H9 (cell line): ENCODE measurements around the gene S100A4. TPM values are rescaled to one million over a fixed set of nuclear protein-coding genes. Genes with fewer than 3 reads are reported as not detected.

Experiments used
- DNase-seq: peaks from one replicate; pipeline ENCODE4 v3.0.0-alpha.2; 2017
- H2AFZ ChIP-seq: one replicate; pipeline ENCODE4 v1.6.1; 2013; ENCODE audit warnings: mild to moderate bottlenecking, low read length, control low read depth, moderate library complexity
- H2AK5ac ChIP-seq: 2 replicates; pipeline ENCODE4 v1.6.1; 2013; ENCODE audit warnings: low read length, control low read depth, mixed read lengths; ENCODE audit not compliant: insufficient read length
- H2BK120ac ChIP-seq: one replicate; pipeline ENCODE4 v1.6.1; 2013; ENCODE audit warnings: low read depth, mild to moderate bottlenecking, low read length, control low read depth, inconsistent platforms; ENCODE audit not compliant: poor library complexity, severe bottlenecking
- H2BK12ac ChIP-seq: 2 replicates; pipeline ENCODE4 v1.6.1; 2013; ENCODE audit warnings: low read length, control low read depth, mixed read lengths, low read depth; ENCODE audit not compliant: insufficient read length
- H2BK15ac ChIP-seq: 2 replicates; pipeline ENCODE4 v1.6.1; 2013; ENCODE audit warnings: low read depth, low read length, control low read depth
- H2BK20ac ChIP-seq: one replicate; pipeline ENCODE4 v1.6.1; 2013; ENCODE audit warnings: low read depth, mild to moderate bottlenecking, low read length, control low read depth, inconsistent platforms; ENCODE audit not compliant: poor library complexity, severe bottlenecking
- H2BK5ac ChIP-seq: 2 replicates; pipeline ENCODE4 v1.6.1; 2013; ENCODE audit warnings: low read length, control low read depth, mixed read lengths; ENCODE audit not compliant: insufficient read length
- H3K14ac ChIP-seq: 2 replicates; pipeline ENCODE4 v1.6.1; 2013; ENCODE audit warnings: low read length, control low read depth; ENCODE audit not compliant: insufficient read depth
- H3K18ac ChIP-seq: 2 replicates; pipeline ENCODE4 v1.6.1; 2013; ENCODE audit warnings: low read depth, mild to moderate bottlenecking, mixed read lengths, low read length, control low read depth; ENCODE audit not compliant: insufficient read length
- H3K23ac ChIP-seq: 2 replicates; pipeline ENCODE4 v1.6.1; 2013; ENCODE audit warnings: low read length, control low read depth, mixed read lengths, low read depth; ENCODE audit not compliant: insufficient read length
- H3K23me2 ChIP-seq: 2 replicates; pipeline ENCODE4 v1.6.1; 2013; ENCODE audit warnings: low read depth, mild to moderate bottlenecking, mixed read lengths, low read length, control low read depth; ENCODE audit not compliant: insufficient read length, poor library complexity, severe bottlenecking
- H3K27ac ChIP-seq: 2 replicates; pipeline ENCODE4 v1.5.1; 2013; ENCODE audit warnings: low read length, control low read depth, mixed read lengths, low read depth; ENCODE audit not compliant: insufficient read length
- H3K27me3 ChIP-seq: 2 replicates; pipeline ENCODE4 v1.6.1; 2013; ENCODE audit warnings: low read length, control low read depth, inconsistent platforms; ENCODE audit not compliant: insufficient read depth
- H3K4ac ChIP-seq: 2 replicates; pipeline ENCODE4 v1.6.1; 2013; ENCODE audit warnings: low read depth, mild to moderate bottlenecking, control low read depth, inconsistent platforms, low read length, moderate library complexity
- H3K4me1 ChIP-seq: 2 replicates; pipeline ENCODE4 v1.6.1; 2013; ENCODE audit warnings: low read length, control low read depth, inconsistent platforms; ENCODE audit not compliant: insufficient read depth
- H3K4me2 ChIP-seq: 2 replicates; pipeline ENCODE4 v1.6.1; 2013; ENCODE audit warnings: low read length, control low read depth, mixed read lengths; ENCODE audit not compliant: insufficient read length, insufficient read depth
- H3K56ac ChIP-seq: 2 replicates; pipeline ENCODE4 v1.6.1; 2013; ENCODE audit warnings: low read depth, mild to moderate bottlenecking, mixed read lengths, low read length, control low read depth; ENCODE audit not compliant: insufficient read length
- H3K79me1 ChIP-seq: 2 replicates; pipeline ENCODE4 v1.6.1; 2013; ENCODE audit warnings: low read depth, mild to moderate bottlenecking, moderate library complexity, low read length, control low read depth, inconsistent platforms; ENCODE audit not compliant: insufficient read depth, poor library complexity, severe bottlenecking
- H3K79me2 ChIP-seq: 2 replicates; pipeline ENCODE4 v1.6.1; 2013; ENCODE audit warnings: low read length, control low read depth, inconsistent platforms; ENCODE audit not compliant: insufficient read depth
- H3K9ac ChIP-seq: 2 replicates; pipeline ENCODE4 v1.6.1; 2013; ENCODE audit warnings: low read length, control low read depth, mixed read lengths; ENCODE audit not compliant: insufficient read length; ENCODE audit errors: extremely low read depth
- H3K9me3 ChIP-seq: one replicate; pipeline ENCODE4 v1.6.1; 2013; ENCODE audit warnings: low read depth, low read length, inconsistent platforms; ENCODE audit not compliant: control insufficient read depth
- H3T11ph ChIP-seq: one replicate; pipeline ENCODE4 v1.6.1; 2013; ENCODE audit warnings: mild to moderate bottlenecking, low read length, control low read depth, inconsistent platforms
- H4K20me1 ChIP-seq: one replicate; pipeline ENCODE4 v1.6.1; 2013; ENCODE audit not compliant: control insufficient read depth, insufficient read length, insufficient read depth
- H4K5ac ChIP-seq: 2 replicates; pipeline ENCODE4 v1.6.1; 2013; ENCODE audit warnings: low read depth, mild to moderate bottlenecking, mixed read lengths, low read length, control low read depth; ENCODE audit not compliant: insufficient read length
- H4K8ac ChIP-seq: replicated peaks from 2 replicates; pipeline ENCODE4 v1.6.1; 2013; ENCODE audit warnings: low read length, control low read depth, mixed read lengths, low read depth; ENCODE audit not compliant: insufficient read length
- H4K91ac ChIP-seq: 2 replicates; pipeline ENCODE4 v1.6.1; 2013; ENCODE audit warnings: low read depth, mild to moderate bottlenecking, moderate library complexity, mixed read lengths, low read length, control low read depth; ENCODE audit not compliant: insufficient read length
- H3K27ac Mint-ChIP-seq, 3 experiments: 2 replicates in 2 of 3; 3 replicates in 1 of 3; pipeline ENCODE4 v1.8.0; 2020 to 2021; ENCODE audit warnings: mixed read lengths in 3 of 3, mild to moderate bottlenecking in 1 of 3, moderate library complexity in 1 of 3
- H3K27me3 Mint-ChIP-seq: 2 replicates; pipeline ENCODE4 v1.8.0; 2021; ENCODE audit warnings: low read depth, mild to moderate bottlenecking, moderate library complexity, mixed read lengths
- H3K36me3 Mint-ChIP-seq, 3 experiments: 2 replicates in 2 of 3; 3 replicates in 1 of 3; pipeline ENCODE4 v1.8.0; 2020 to 2021; ENCODE audit warnings: low read depth in 3 of 3, mixed read lengths in 3 of 3; ENCODE audit not compliant: insufficient read depth in 1 of 3
- H3K4me1 Mint-ChIP-seq, 2 experiments: 2 replicates each; pipeline ENCODE4 v1.8.0; 2020; ENCODE audit warnings: mixed read lengths in 2 of 2
- H3K4me3 Mint-ChIP-seq, 2 experiments: 2 replicates in 1 of 2; 3 replicates in 1 of 2; pipeline ENCODE4 v1.8.0; 2020 to 2021; ENCODE audit warnings: mild to moderate bottlenecking in 2 of 2, mixed read lengths in 2 of 2, moderate library complexity in 1 of 2
- H3K9me3 Mint-ChIP-seq, 2 experiments: 2 replicates in 1 of 2; 3 replicates in 1 of 2; pipeline ENCODE4 v1.8.0; 2020; ENCODE audit warnings: mild to moderate bottlenecking in 2 of 2, mixed read lengths in 2 of 2, moderate library complexity in 1 of 2
- WGBS: extraction: QIAGEN DNeasy Blood & Tissue Kit; methylation state at CpG from one replicate; pipeline ENCODE4 v1.1.7; 2013; ENCODE audit warnings: missing lambda C conversion rate, low lambda C conversion rate, mixed read lengths; ENCODE audit not compliant: insufficient read length; ENCODE audit errors: extremely low coverage; 5-methylcytosine and 5-hydroxymethylcytosine counted together
- total RNA-seq: library from RNA; stranded (reverse); gene quantifications from 2 replicates; pipeline ENCODE4 v1.2.1, GENCODE V29; 2021
- TF ChIP-seq, protein P1 (sequence below): fragments of 200-600 bp; sonication (generic); conservative IDR thresholded peaks from 3 replicates; pipeline ENCODE4 v1.8.0; 2021; ENCODE audit warnings: antibody characterized with exemption, mild to moderate bottlenecking

Gene S100A4
- total RNA-seq, 1 experiment from 2014 or later: 9.0 TPM

DNA sequence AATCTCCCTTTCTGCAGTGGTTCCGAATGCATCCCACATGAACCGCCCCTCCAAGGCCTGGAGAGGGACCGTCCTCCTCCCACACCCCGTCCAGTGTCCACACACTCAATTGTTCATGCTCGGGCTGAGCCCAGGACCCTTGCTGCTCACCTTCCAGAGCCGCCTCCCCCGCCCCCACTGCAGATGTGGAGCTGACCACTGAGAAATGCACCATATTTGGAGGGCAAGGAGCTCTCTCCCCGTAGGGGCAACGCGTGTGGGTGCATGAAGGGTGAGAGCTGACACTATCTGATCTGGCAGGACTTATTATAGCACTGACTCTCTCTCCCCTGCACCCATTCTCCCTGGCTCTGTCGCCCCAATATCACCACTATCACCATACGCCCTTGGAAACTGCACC is 7.5 kb upstream of the S100A4 start:
- Histone ChIP-seq H4K91ac (no peak overlapping the region), H3K27ac (no peak overlapping the region), H3K79me1 (no peaks in the 10 kb centered on the region), H2BK20ac (no peak overlapping the region), H3K23me2 (no peaks in the 10 kb centered on the region), H3K4me1 (no peaks in the 10 kb centered on the region), H2BK15ac (no peak overlapping the region), H2BK12ac (no peak overlapping the region), H3K14ac (no peak overlapping the region), H4K8ac (no peak overlapping the region), H3K18ac (no peak overlapping the region), H3K79me2 (no peaks in the 10 kb centered on the region), H3K9me3 (no peaks in the 10 kb centered on the region), H2AK5ac (no peak overlapping the region), H3T11ph (no peak overlapping the region), H3K23ac (no peak overlapping the region), H2BK5ac (no peak overlapping the region), H4K20me1 (no peaks in the 10 kb centered on the region), H2AFZ (no peak overlapping the region), H3K4ac (no peak overlapping the region), H3K27me3 (no peaks in the 10 kb centered on the region), H3K4me2 (no peak overlapping the region), H3K9ac (no peak overlapping the region), H2BK120ac (no peak overlapping the region), H4K5ac (no peak overlapping the region), H3K56ac (no peak overlapping the region)
- peak; percentile 20 for DNase-seq
- no peaks in the 10 kb centered on the region for H3K9me3 Mint-ChIP-seq
- no peaks in the 10 kb centered on the region for H3K36me3 Mint-ChIP-seq
- TF ChIP-seq, protein P1, sequence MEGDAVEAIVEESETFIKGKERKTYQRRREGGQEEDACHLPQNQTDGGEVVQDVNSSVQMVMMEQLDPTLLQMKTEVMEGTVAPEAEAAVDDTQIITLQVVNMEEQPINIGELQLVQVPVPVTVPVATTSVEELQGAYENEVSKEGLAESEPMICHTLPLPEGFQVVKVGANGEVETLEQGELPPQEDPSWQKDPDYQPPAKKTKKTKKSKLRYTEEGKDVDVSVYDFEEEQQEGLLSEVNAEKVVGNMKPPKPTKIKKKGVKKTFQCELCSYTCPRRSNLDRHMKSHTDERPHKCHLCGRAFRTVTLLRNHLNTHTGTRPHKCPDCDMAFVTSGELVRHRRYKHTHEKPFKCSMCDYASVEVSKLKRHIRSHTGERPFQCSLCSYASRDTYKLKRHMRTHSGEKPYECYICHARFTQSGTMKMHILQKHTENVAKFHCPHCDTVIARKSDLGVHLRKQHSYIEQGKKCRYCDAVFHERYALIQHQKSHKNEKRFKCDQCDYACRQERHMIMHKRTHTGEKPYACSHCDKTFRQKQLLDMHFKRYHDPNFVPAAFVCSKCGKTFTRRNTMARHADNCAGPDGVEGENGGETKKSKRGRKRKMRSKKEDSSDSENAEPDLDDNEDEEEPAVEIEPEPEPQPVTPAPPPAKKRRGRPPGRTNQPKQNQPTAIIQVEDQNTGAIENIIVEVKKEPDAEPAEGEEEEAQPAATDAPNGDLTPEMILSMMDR: no peak
- H3K27ac Mint-ChIP-seq: 0 out of 7 replicates have a peak overlapping the region, but pooled peaks of 2 of the 3 experiments have one; percentile 11 to 26
- peaks cover 23 to 35% of the 10 kb centered on the region in 2 experiments for H3K4me1 Mint-ChIP-seq
- H3K27me3 Mint-ChIP-seq: no peaks in the 10 kb centered on the region; the same call in 1 of the 2 replicates
- no peak overlapping the region for H3K4me3 Mint-ChIP-seq
- no CpG with 5 or more reads among the region's 12 CpGs for WGBS
